ENCODE results near the gene KCNIP4.

- TF ChIP-seq CTCF (IDR thresholded peaks at IDR 0.05) (no peak), POLR2A (IDR thresholded peaks at IDR 0.05) (no peak)
These were observed 1004.1 kb downstream of the KCNIP4 start for GRCh38 chr4:20944451-20944850.

Measured in heart left ventricle (tissue), 13 donors.